GM21423 (cell line): ENCODE data around the gene ZNF587.
A peak's percentile ranks its signal among the peaks of the same experiment; 100 is the strongest.
"Not testable (repeated sequence)": the region's sequence is repeated elsewhere in the genome, so short reads cannot be mapped to it uniquely, and the experiment has no call there.

Experiments
- ATAC-seq: cut with Tn5 transposase; IDR thresholded peaks from one replicate; pipeline ENCODE4 v1.9.1; 2021; ENCODE audit warnings: mild to moderate bottlenecking, moderate library complexity; ENCODE audit not compliant: unreplicated experiment

Gene ZNF587

DNA sequence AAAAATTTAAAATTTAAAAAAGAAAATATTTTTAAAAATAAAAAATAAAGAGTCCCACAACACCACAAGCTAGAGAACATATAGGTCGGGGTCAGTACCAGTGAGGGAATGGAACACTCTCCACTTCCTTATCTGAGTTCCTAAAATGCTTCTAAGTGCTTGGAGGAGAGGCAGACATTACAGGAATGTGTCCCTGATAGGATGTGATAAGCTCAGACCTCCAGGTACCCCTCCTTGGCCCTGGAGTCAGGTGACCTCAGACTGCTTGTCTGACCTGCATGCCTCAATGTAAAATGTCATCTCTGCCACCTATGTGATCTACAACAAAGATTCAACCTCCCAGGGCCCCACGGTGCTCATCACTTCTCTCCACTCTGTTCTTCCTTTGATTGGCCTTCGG, 36.4 kb downstream of the ZNF587 start:
- no peak for ATAC-seq

DNA sequence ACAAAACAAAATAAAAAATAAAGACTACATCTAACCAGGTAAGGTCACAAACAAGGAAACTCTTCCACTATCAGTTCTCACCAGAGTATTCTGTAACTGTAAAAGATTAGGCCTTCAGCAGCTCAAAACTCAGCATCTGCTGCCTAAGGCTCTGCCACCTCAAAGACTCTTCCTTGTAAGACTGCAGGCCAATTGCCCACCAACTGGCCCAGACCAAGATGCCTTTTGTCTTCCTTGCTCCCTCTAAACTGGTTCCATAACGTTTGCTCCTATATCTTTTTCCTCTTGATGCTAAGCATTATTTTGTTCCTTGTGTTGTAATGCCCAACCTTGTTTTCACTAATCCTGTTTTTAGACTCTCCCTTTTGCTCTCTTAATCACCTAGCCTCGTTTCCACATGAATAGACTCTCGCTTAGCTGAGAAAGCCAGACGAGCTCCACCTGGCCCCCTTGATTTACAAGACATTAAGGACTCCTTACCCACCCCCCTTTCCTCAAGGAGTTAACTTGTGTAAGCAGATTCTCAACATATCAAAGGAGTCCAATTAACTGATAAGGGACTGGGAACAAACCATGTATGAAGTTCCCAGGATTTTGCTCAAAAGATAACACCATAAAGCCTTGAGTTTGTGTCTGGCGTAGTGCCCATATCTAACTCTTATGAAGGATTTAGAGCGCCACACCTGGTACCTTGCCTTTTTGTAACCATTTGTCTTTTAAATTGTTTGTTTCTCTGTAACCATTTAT, 37.7 kb downstream of the ZNF587 start:
- no peak for ATAC-seq

DNA sequence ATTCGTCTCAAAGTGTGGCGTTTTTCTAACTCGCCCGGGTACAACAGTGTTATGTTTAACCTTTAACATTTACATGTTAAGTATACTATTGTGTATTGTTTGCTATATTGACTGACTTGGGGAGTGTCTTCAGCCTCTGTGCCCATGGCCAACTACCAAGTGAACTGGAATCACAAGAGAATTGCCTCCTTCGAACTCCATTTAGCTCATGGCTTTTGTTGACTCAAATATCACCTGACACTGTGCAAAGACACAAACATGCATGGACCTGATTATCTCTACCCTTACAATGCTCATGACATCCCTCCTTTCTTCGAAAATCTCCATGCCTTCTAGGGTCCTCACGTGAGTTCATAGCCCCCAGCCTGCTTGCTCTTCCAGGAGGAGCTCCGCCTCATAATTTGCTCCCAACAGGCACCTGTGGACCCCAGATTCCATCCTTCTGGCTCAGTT, 38.5 kb downstream of the ZNF587 start:
- no peak for ATAC-seq

DNA sequence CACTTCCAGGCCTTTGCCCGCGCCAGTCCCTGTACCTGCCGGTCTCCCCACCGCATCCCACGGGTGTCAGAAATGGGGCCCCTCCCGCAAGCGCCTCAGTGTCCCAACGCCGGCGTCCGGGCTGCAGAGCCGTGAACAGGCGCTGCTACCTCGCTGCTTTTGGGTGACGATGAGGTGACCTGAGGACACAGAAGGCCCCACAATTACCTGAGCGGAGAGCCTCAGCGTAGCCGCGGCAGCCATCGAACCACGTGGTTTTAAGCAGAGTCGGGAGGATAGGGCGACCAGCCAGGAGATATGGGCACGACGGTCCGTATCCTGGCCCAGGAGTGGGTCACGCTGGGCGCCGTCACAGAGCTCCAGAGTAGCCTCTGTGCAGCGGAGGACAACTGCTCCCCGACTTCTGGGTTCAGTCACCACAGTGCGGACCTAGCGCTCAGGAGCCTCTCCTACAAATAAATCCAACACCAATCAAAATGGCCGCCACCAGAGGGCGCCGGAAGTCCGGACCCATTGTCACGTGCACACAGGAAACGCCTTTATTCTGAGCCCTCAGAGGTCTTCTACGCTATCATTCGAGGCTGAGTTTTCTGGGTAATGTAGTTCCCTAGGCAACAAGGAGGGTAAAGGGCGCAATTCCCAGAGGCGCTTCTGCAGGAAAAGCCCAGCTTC, 39.0 kb downstream of the ZNF587 start, which contains the start of gene ZNF814:
TSS of gene ZNF814 (minus strand) at position 478 of the 672 bp plus-strand sequence. CDS start at position 243, 235 bp downstream.
- ATAC-seq: peak; percentile 90

GRCh38 chr19:57890706-57891105, 41.0 kb downstream of the ZNF587 start:
- ATAC-seq: not testable (repeated sequence)

- ATAC-seq: no peak
Measured at GRCh38 chr19:57900311-57900710, 50.7 kb downstream of the ZNF587 start.

- ATAC-seq: no peak
Measured at GRCh38 chr19:57903618-57904184, 54.0 kb downstream of the ZNF587 start.

DNA sequence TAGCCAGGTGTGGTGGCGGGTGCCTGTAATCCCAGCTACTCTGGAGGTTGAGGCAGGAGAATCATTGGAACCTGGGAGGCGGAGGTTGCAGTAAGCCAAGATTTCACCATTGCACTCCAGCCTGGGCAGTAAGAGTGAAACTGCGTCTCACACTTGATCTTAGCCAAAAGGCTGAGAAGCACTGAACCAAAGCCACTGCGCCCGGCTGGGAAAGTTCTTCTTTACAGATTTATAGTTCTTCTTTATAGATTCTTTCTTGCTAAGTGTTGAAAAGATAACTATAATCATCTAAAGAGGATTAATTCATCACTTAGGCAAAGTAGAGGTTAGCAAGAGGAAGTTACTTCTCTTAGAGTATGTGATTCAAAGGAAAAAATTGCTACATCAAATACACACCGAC, 55.6 kb downstream of the ZNF587 start:
- ATAC-seq: no peak

DNA sequence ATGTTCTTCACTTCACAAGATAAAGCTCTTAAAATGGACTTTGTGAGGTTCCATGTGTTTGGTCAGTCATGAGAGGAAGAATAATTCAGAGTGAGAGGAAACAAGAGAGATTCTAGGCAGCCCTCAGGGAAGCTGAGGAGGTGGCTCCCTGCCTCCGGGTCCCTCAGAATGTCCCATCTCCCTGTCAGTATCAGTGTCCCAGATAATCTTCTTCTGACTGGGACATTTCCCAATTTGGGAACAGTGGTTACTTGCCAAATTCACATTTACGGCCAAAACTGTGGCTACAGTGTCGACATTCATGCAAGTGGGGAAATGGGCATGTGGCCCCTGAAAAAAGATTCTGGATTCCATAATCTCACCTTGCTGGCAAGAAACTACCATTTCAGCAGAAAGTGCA, 57.7 kb downstream of the ZNF587 start:
- no peak for ATAC-seq

GRCh38 chr19:57914531-57914930, 64.9 kb downstream of the ZNF587 start:
- ATAC-seq: no peak
